GM08714 (cell line): ENCODE data around the gene IRF4.

Experiments
- H3K4me3 ChIP-seq: fragments of 200-500 bp; sonication (Bioruptor generic); 2 replicates; pipeline ENCODE4 v1.5.1; 2014; ENCODE audit warnings: mild to moderate bottlenecking, low read length, inconsistent platforms
- ZNF274 ChIP-seq: IDR thresholded peaks from 2 replicates; pipeline ENCODE4 v1.6.1; 2012; ENCODE audit warnings: mild to moderate bottlenecking, low read depth, low read length

The IRF4 gene

GRCh38 chr6:435441-436307, 44.1 kb downstream of the IRF4 start:
- TF ChIP-seq ZNF274 = no peak
- H3K4me3 ChIP-seq = no peak overlapping the region; the same call in 1 of the 2 replicates

DNA sequence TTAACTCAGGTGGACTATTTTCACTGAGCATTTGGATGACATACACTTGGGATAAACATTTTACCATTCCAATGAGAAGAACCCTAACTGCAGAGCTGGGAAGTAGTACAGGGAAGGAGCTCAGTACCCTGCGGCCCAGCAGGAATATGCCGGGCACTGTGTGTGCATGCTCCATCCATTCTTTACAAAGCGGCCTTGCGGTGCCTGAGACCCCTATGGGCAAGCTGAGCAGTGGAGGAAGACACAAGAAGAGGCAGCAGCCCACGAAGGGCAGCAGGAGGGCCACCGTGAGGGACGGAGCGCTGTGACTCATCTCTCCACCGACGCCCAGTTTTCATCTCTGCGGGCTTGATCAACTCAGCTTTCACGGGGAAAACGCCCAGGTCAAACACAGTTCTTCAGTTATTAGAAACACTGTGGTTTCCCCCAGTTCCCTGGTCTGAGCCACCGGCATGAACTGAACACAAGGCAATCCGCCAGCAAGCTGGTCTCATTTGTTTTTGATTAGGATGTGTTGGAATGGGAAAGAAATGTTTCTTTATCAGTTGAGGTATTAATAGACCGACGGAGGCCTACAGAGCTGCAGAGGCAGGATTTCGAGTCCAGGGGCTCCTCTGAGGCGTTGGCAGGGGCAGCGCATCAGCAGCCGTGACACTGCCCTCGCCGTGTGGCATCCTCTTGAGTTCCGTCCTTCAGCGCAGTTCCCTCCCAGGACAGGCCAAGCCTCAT, 44.9 kb downstream of the IRF4 start:
- TF ChIP-seq ZNF274 = no peak
- no peak overlapping the region for H3K4me3 ChIP-seq

DNA sequence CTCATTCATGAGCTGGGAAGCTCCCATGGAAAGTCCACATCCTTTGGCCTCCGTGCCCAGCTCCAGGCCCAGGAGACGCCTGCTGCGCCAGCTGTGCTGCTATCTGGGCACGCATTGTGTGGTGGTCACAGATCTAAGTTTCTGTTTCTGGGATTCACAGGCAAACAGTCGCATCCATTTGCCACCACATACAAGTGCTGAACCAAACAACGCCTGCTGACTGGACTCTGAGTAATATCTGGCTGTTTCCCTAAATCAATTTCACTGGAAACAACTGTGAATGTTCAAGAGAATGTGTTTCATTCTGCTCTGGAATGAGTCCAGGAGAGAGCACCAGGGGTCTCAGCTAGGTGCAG, 45.5 kb downstream of the IRF4 start:
- no peak overlapping the region for H3K4me3 ChIP-seq
- no peak for TF ChIP-seq ZNF274

- TF ChIP-seq ZNF274 = no peak
- no peak overlapping the region for H3K4me3 ChIP-seq
These were observed 47.1 kb downstream of the IRF4 start for GRCh38 chr6:438634-439170.

GRCh38 chr6:439641-440167, 48.2 kb downstream of the IRF4 start:
- no peak for TF ChIP-seq ZNF274
- no peak overlapping the region for H3K4me3 ChIP-seq

GRCh38 chr6:441126-441920, 49.8 kb downstream of the IRF4 start:
- H3K4me3 ChIP-seq = no peak overlapping the region
- TF ChIP-seq ZNF274 = no peak

- no peak for TF ChIP-seq ZNF274
- H3K4me3 ChIP-seq = no peak overlapping the region
These were observed 52.1 kb downstream of the IRF4 start for GRCh38 chr6:443621-444159.

GRCh38 chr6:444653-445275, 53.2 kb downstream of the IRF4 start:
- H3K4me3 ChIP-seq = no peak overlapping the region
- no peak for TF ChIP-seq ZNF274

DNA sequence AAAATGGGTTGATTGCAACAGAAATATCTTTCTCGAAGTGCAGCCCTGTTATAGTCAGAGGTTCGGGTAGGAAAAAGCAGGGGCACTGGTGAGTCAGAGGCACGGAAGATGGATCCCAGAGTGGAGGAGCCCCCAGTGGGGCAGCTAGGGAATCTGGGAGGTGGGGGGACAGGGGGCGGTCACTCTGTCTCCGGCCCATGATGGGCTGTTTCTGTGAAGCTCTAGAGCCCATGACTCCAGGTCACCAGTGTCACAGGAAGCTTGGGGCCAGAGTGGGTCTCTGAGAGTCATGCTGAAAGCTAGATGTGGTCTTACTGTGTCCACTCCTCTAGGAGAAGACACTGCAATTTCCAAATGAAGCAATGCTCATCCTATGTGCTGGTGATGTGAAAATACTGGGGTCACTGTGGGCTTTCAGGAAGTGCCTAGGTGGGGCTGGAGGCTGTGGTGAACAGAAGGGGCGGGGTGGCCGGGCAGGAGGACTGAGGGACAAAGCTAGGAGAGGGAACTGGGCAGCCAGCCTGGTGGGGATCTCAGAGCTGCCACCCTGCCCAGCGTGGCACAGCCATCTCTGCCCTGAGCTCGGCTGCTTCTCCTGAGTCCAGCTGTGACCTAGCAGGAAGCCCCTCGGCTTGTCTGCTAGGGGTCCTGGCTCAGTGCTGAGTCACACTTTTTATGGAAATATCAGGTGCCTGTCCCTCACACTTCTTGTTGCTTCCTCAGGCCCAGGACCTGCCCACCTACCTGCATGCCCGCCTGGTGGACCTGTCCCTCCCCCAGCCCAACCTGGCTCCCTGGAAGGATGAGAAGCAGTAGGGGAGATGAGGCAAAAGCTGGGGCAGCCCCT, 54.2 kb downstream of the IRF4 start:
- TF ChIP-seq ZNF274 = no peak

DNA sequence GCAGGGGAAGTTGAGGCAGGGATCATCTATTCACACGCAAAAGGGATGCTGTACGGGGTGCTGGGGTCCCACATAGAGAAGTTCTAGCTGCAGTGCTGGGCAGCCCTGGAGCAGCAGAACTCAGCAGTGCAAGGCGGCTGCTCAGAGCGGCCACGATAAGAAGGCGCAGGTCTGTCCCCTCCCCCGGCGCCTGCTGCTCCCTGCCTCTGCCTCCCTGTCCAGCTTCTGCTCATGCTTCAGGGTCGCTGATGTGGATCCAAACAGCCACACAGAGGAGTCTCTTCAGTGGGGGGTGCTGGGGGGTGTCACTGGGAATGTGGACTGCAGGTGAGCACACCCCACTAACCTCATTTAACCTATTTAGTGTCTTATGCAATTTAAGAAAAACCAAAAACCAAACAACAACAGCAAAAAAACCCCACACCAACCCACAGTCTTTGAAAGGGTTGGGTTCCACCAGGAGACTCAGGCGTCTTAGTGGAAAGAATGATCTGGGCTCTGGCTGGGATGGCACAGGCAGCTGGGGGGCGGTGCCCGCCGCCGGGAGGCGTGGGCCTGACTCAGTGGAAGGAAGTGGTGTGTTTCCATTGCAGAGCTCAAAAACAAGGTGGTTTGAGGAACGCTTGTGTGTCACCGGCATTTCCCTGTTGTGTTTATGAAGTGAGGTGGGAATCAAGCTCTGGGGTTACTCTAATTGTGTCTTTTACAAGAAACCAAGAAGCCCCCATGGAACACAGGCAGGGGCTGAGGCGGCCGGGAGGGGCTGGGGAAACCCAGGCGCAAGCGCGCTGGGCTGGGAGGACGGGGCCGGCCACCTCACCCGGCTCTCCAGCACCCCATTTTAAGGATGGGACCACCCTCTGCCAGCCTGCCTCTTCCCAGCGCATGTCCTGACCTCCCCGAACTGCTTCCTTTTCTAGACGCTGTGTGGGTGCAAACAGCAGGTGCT, 55.1 kb downstream of the IRF4 start:
- TF ChIP-seq ZNF274 = no peak
- H3K4me3 ChIP-seq = no peak overlapping the region

More for the DNA sequence above, 54.2 kb downstream of the IRF4 start:
- no peak overlapping the region for H3K4me3 ChIP-seq

GRCh38 chr6:447381-448165, 56.0 kb downstream of the IRF4 start:
- H3K4me3 ChIP-seq = no peak overlapping the region
- no peak for TF ChIP-seq ZNF274
